Panc1 (cell line): ENCODE data around the gene FAM229B. TPM values are rescaled to one million over a fixed set of nuclear protein-coding genes. Genes with fewer than 3 reads are reported as not detected.

Experiments used
- ATAC-seq: fragments of 200-7000 bp; cut with Tn5 transposase; 2 replicates; pipeline ENCODE4 v1.9.1; 2020; ENCODE audit warnings: mild to moderate bottlenecking, moderate library complexity
- BruUV-seq: library from RNA; stranded (reverse); fragments of 400-500 nt; replicated peaks from 2 replicates; lab custom pipeline; 2021; lab: Mats Ljungman, UMichigan
- CTCF ChIA-PET: fragments of 300-600 bp; sonication (Branson Sonifier 250); formaldehyde crosslinking; loops from one replicate; lab custom pipeline; 2022; ENCODE audit warnings: antibody characterized with exemption; lab: Charles Lee
- POLR2A ChIA-PET: fragments of 300-600 bp; sonication (Branson Sonifier 250); formaldehyde crosslinking; loops from one replicate; lab custom pipeline; 2022; ENCODE audit warnings: antibody characterized with exemption; lab: Charles Lee
- DNase-seq: peaks from one replicate; pipeline ENCODE4 v3.0.0-alpha.2; 2010; ENCODE audit warnings: low read depth, low spot score
- H3K27ac ChIP-seq: 2 replicates; pipeline ENCODE4 v1.5.1; 2011; ENCODE audit warnings: mild to moderate bottlenecking, low read length, inconsistent platforms
- H3K27me3 ChIP-seq: fragments of 200-500 bp; sonication (Bioruptor generic); 2 replicates; pipeline ENCODE4 v1.6.0; 2014; ENCODE audit warnings: low read length, inconsistent platforms; ENCODE audit not compliant: control insufficient read depth, insufficient read depth
- H3K36me3 ChIP-seq: fragments of 200-500 bp; sonication (Bioruptor generic); 2 replicates; pipeline ENCODE4 v1.5.1; 2014; ENCODE audit warnings: inconsistent platforms, mild to moderate bottlenecking, low read length, moderate library complexity; ENCODE audit not compliant: control insufficient read depth, insufficient read depth
- H3K4me1 ChIP-seq: 2 replicates; pipeline ENCODE4 v1.5.1; 2011; ENCODE audit warnings: inconsistent platforms, mild to moderate bottlenecking, low read length, moderate library complexity; ENCODE audit not compliant: control insufficient read depth, insufficient read depth
- H3K4me3 ChIP-seq, 2 experiments: 2 replicates each; pipeline ENCODE4 v1.5.1; 2011 to 2012; ENCODE audit warnings: low read depth in 2 of 2, low read length in 2 of 2, mild to moderate bottlenecking in 2 of 2, inconsistent platforms in 1 of 2, moderate library complexity in 1 of 2
- H3K9me3 ChIP-seq: fragments of 200-500 bp; sonication (Bioruptor generic); 2 replicates; pipeline ENCODE4 v1.5.1; 2014; ENCODE audit warnings: low read depth, mild to moderate bottlenecking, inconsistent platforms, low read length, moderate library complexity; ENCODE audit not compliant: control insufficient read depth, insufficient read depth
- CTCF ChIP-seq: fragments of 450-650 bp; IDR thresholded peaks from 2 replicates; pipeline ENCODE4 v1.5.1; 2017; ENCODE audit warnings: mild to moderate bottlenecking
- POLR2AphosphoS5 ChIP-seq: IDR thresholded peaks from 2 replicates; pipeline ENCODE4 v1.6.1; 2012; ENCODE audit warnings: mild to moderate bottlenecking, low read depth, low read length, moderate library complexity
- REST ChIP-seq, 2 experiments: IDR thresholded peaks; 2 replicates each; pipeline ENCODE4 v1.6.1; 2011 to 2012; ENCODE audit warnings: low read depth in 2 of 2, control low read depth in 1 of 2, low read length in 1 of 2, mild to moderate bottlenecking in 1 of 2, moderate library complexity in 1 of 2; ENCODE audit not compliant: insufficient read depth in 1 of 2
- SIN3A ChIP-seq: IDR thresholded peaks from 2 replicates; pipeline ENCODE4 v1.6.1; 2012; ENCODE audit warnings: low read depth, mild to moderate bottlenecking, low read length, moderate library complexity, borderline replicate concordance; ENCODE audit not compliant: insufficient read depth
- TCF7L2 ChIP-seq: IDR thresholded peaks from 2 replicates; pipeline ENCODE4 v1.6.1; 2011; ENCODE audit warnings: mild to moderate bottlenecking, low read depth, low read length, inconsistent platforms
- in situ Hi-C: cut with HindIII; loops from 2 replicates; pipeline ENCODE4 v1.10.0; 2016; ENCODE audit warnings: low sequenced_read_pairs, low pct_unique_long_range_greater_than_20kb
- intact Hi-C: fragments of 100-400 bp; cut with micrococcal nuclease; formaldehyde crosslinking; loops from one replicate; pipeline ENCODE4 v1.10.0; 2022; ENCODE audit not compliant: unreplicated experiment
- total RNA-seq: library from RNA; stranded (reverse); gene quantifications from one replicate; pipeline ENCODE4 v1.2.1, GENCODE V29; 2021; ENCODE audit not compliant: unreplicated experiment

FAM229B gene
- total RNA-seq, 1 experiment from 2014 or later, result 12.0 TPM

GRCh38 chr6:112123982-112124381, 36.6 kb downstream of the FAM229B start:
- Histone ChIP-seq H3K27me3 (no peaks in the 10 kb centered on the region), H3K4me1 (no peaks in the 10 kb centered on the region), H3K4me3 (no peak overlapping the region), H3K9me3 (no peaks in the 10 kb centered on the region), H3K36me3 (no peaks in the 10 kb centered on the region), H3K27ac (no peak overlapping the region)
- in situ Hi-C loops, result no loop called here
- intact Hi-C loops, result no loop called here
- no TSS peak for BruUV-seq
- ATAC-seq, result no peak
- ChIA-PET CTCF (interaction anchor here (0.5 kb wide), 1 partner anchor 39 kb away, joined by 3 read pairs; no protein-coding TSS in a partner anchor), POLR2A (interaction anchor here (0.7 kb wide), 1 partner anchor 22 kb away, joined by 3 read pairs; no protein-coding TSS in a partner anchor)
- TF ChIP-seq CTCF (no peak), TCF7L2 (no peak), REST (IDR thresholded peaks at IDR 0.05; ENCODE audit: insufficient read depth in 1 of 2, low read depth in 2 of 2, low read length in 1 of 2) (no peak), SIN3A (no peak), POLR2AphosphoS5 (no peak)
- DNase-seq, result no peak

- ChIA-PET POLR2A (no interaction called here), CTCF (no interaction called here)
- in situ Hi-C loops (no loop called here), intact Hi-C loops (no loop called here)
- Histone ChIP-seq H3K4me1 (no peaks in the 10 kb centered on the region), H3K36me3 (no peaks in the 10 kb centered on the region), H3K4me3 (no peak overlapping the region), H3K27me3 (no peaks in the 10 kb centered on the region; the same call in none of the 2 replicates), H3K9me3 (no peaks in the 10 kb centered on the region), H3K27ac (no peak overlapping the region)
- TF ChIP-seq CTCF, result no peak
- TF ChIP-seq POLR2AphosphoS5, result no peak
- TF ChIP-seq REST (IDR thresholded peaks at IDR 0.05; ENCODE audit: insufficient read depth in 1 of 2, low read depth in 2 of 2, low read length in 1 of 2), result no peak
- TF ChIP-seq SIN3A, result no peak
- TF ChIP-seq TCF7L2, result no peak
- no peak for ATAC-seq
- no peak for DNase-seq
- BruUV-seq, result no TSS peak
Measured at GRCh38 chr6:112128208-112128607, 40.8 kb downstream of the FAM229B start.
